Activated CD8-positive, alpha-beta memory T cell treated with anti-CD3 and anti-CD28 coated beads, Interleukin-2, amount 50 U/mL, for 4 hours (primary cell): ENCODE measurements around the gene CTBP2.

Experiments
- DNase-seq: peaks from one replicate; pipeline ENCODE4 v3.0.0-alpha.2; 2020

CTBP2 gene

GRCh38 chr10:125102246-125102645 is 58.1 kb downstream of the CTBP2 start:
- DNase-seq, result no peak

GRCh38 chr10:125101581-125101980 is 58.8 kb downstream of the CTBP2 start:
- DNase-seq, result no peak

GRCh38 chr10:125101049-125101448 is 59.3 kb downstream of the CTBP2 start:
- DNase-seq, result no peak

- no peak for DNase-seq
Measured at GRCh38 chr10:125097409-125098070, 62.8 kb downstream of the CTBP2 start.

- no peak for DNase-seq
Measured at GRCh38 chr10:125096975-125097374, 63.4 kb downstream of the CTBP2 start.

GRCh38 chr10:125096371-125096770 is 64.0 kb downstream of the CTBP2 start:
- no peak for DNase-seq

- no peak for DNase-seq
Measured at GRCh38 chr10:125095776-125096175, 64.6 kb downstream of the CTBP2 start.

- DNase-seq, result no peak
Measured at GRCh38 chr10:125095228-125095627, 65.1 kb downstream of the CTBP2 start.

GRCh38 chr10:125094806-125095205 is 65.6 kb downstream of the CTBP2 start:
- no peak for DNase-seq

GRCh38 chr10:125093974-125094705 is 66.2 kb downstream of the CTBP2 start:
- DNase-seq, result no peak

- no peak for DNase-seq
Measured at GRCh38 chr10:125093199-125093973, 67.0 kb downstream of the CTBP2 start.

GRCh38 chr10:125092564-125093031 is 67.8 kb downstream of the CTBP2 start:
- DNase-seq, result no peak

- DNase-seq, result no peak
Measured at GRCh38 chr10:125091891-125092290, 68.5 kb downstream of the CTBP2 start.

GRCh38 chr10:125089469-125089868 is 70.9 kb downstream of the CTBP2 start:
- DNase-seq, result no peak

- no peak for DNase-seq
Measured at GRCh38 chr10:125087897-125088215, 72.5 kb downstream of the CTBP2 start.

- no peak for DNase-seq
Measured at GRCh38 chr10:125087191-125087896, 73.0 kb downstream of the CTBP2 start.

- no peak for DNase-seq
Measured at GRCh38 chr10:125086691-125087090, 73.7 kb downstream of the CTBP2 start.

- no peak for DNase-seq
Measured at GRCh38 chr10:125085258-125086054, 74.9 kb downstream of the CTBP2 start.

GRCh38 chr10:125084614-125085257 is 75.6 kb downstream of the CTBP2 start:
- DNase-seq, result no peak

- DNase-seq, result no peak
Measured at GRCh38 chr10:125084191-125084613, 76.2 kb downstream of the CTBP2 start.

GRCh38 chr10:125083576-125083920 is 76.8 kb downstream of the CTBP2 start:
- no peak for DNase-seq
